HG03108 (cell line): ENCODE results near the gene MDFIC.
A peak's percentile ranks its signal among the peaks of the same experiment; 100 is the strongest.

Source experiments
- ATAC-seq: cut with Tn5 transposase; IDR thresholded peaks from one replicate; pipeline ENCODE4 v1.9.1; 2021; ENCODE audit warnings: moderate library complexity; ENCODE audit not compliant: unreplicated experiment

MDFIC gene

GRCh38 chr7:115032715-115033703 is 111.1 kb downstream of the MDFIC start:
- ATAC-seq = no peak

DNA sequence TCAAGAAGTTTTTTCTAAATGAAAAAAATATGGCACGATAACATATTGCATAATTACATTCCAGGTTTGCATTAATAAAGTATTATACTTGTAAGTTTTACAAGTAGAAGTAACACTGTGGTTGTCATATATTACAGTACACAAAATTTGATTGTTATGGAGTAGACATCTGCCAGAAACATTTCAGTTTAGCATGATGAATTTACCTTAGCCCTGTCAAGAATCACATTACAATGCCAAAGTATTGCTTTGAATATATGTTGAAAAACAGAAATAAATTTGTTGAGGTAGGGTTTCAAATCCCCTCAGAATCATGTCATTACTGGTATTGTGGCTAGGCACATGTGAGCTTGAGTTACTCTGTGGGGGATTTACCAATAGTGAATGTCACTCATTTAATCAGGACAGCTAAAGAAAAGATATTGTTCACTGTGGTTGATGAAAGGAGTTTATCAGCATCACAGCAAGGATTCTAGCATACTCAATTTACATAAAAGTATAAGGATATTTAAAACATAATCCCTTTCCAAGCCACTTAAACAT is 112.1 kb downstream of the MDFIC start:
- no peak for ATAC-seq

DNA sequence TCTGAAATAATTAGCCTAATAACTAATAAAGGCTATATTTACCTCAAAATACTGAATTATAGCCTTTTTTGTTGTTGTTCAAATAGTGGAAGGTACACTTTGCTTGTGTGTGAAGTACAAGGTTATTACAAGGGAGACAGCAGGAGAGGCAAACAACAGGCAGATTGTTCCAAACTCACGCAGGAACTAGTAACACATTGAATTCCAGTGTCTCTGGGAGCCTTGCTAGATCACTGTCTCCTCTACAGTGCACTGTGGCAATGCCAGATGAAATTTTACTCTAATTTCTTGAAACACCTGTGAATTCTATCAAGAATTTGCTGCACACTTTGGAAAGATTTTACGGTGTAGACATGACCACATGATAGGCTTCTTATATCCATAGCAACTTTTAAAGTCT is 112.6 kb downstream of the MDFIC start:
- no peak for ATAC-seq

GRCh38 chr7:115037128-115037802 is 115.4 kb downstream of the MDFIC start:
- no peak for ATAC-seq

- no peak for ATAC-seq
These were observed 116.3 kb downstream of the MDFIC start for GRCh38 chr7:115038158-115038557.

DNA sequence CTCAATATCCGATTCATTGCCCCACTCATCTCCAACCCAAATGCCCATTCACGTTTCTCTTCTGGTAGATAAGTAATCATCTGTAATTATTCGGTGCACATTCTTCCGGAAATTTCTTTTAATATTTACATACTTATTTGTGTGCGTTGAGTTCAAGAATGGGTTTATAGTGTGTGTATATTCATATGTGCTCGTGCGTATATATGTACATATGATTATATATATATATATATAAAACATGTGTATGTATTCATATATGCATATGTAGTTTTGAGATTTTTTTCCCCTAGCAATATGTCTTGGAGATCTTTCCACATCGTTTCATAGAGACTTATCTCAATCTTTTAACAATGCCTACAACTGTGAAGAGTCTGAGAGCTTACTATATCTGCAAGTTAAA is 118.2 kb downstream of the MDFIC start:
- no peak for ATAC-seq

- no peak for ATAC-seq
These were observed 118.6 kb downstream of the MDFIC start for GRCh38 chr7:115040495-115040894.

DNA sequence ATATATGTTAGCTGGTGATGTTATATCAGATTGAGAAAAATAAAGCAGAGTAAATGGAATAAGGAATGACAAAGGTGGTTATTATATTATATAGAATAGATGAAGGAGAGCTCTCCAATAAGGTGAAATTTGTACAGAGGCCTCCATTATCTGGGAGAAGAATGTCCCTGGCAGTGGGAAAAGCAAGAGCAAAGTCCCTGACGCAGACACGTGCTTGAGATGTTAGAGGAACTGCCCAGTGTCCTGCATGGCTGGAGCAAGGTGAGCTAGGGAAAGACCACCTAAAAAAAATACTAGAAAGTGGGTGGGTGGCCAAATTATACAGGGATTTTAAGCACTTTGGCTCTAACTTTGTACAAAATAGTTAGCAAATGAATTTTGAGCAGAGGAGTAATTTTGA is 120.7 kb downstream of the MDFIC start:
- no peak for ATAC-seq

- no peak for ATAC-seq
These were observed 121.7 kb downstream of the MDFIC start for GRCh38 chr7:115043605-115044004.

GRCh38 chr7:115044224-115044623 is 122.3 kb downstream of the MDFIC start:
- ATAC-seq = no peak

DNA sequence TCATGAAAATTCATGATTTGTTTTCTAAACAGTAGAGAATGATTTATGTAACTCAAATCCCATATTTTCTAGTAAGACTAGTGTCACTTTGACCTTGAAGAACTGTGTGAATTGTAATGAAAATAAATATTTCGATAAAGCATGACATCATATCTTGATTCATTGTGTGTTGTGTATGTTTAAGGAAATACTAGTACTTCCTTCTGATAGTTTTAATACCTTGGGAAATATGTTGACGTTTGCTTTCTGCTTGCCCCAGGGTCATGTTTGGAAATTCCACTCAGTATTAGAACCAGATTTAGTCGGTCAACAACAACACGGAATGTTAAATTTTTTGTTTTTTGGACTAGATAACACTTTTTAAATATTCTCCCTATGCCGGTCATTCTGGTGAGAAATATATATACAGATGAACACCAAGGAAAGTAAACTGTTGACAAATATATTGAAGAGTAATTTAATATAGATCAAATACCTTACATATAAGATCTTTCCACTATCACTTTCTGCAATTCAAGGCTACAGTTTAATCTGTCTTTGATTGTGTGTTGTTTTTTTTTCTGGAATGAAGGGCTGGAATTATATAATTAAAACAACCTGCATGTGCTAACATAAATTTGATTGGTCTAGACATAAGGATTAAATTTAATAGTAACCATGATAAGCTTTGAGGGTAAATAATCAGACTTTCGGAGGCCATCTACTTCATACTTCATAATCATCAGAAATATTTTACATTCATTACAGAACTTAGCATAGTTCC is 126.2 kb downstream of the MDFIC start:
- no peak for ATAC-seq

GRCh38 chr7:115052706-115053105 is 130.8 kb downstream of the MDFIC start:
- ATAC-seq = no peak

DNA sequence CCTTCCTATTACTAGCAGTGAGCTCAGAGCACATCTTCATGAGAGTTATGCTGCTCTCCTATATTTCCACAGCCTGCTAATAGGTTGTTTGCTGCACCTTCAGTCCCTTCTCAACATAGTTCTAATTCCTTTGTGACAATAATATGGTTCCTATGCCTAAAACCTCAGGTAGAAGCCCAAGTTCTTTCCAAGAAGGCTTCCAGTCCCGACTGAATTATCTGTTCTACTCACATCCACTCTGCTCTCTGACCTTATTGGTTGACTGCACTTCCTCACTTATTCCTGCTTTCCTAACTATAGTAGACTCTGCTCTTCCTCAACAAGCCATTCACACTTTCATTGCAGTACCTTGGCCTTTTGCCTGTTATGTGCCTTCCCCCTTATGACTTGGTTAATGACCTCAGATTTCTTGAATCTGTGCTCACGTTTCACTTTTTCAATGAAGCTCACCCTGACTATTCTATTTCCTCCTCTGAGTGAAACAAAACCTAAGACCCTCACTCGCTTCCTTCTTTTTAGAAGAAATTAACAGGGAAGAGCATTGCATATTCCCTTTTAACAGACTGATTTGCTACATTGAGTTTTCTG is 132.7 kb downstream of the MDFIC start:
- ATAC-seq = no peak

GRCh38 chr7:115056019-115056418 is 134.1 kb downstream of the MDFIC start:
- ATAC-seq = no peak

DNA sequence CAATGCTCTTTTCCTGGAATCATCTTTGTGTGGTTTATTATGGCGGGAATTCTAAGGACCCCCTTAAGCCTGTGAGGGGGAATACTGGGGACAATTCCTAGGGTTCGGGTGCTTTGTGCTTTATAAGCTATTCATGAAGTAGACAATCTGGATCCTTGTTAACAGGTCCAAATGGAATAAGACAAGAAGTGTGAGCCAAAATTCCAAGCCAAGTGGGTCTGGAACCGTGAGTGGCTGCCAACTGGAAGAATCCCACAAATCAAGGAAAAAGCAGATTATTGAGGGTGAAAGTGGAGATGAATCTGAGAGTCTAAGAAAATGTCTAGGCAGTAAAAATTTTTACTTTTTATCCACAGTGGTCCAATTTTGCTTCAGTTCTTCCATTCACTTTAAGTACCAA is 136.8 kb downstream of the MDFIC start:
- ATAC-seq = no peak

DNA sequence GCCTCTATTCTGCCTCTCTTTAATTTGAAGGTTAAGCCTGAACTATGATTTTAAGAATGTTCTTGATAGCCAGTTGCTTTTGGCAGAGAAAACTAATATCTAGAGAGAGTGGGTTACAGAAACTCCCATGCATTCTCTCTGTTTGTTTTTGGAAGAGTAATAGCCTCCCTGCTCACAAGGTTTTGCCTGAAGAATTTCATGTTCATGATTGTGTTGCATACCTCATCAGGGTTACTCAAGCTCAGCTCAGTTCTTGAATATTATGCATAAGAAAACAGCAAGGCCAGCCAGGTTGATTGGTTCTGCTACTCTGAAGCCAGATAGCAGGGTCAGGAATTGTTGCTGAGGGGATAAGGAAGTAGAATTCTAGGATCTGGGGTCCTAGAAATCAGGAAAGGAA is 137.4 kb downstream of the MDFIC start:
- no peak for ATAC-seq

DNA sequence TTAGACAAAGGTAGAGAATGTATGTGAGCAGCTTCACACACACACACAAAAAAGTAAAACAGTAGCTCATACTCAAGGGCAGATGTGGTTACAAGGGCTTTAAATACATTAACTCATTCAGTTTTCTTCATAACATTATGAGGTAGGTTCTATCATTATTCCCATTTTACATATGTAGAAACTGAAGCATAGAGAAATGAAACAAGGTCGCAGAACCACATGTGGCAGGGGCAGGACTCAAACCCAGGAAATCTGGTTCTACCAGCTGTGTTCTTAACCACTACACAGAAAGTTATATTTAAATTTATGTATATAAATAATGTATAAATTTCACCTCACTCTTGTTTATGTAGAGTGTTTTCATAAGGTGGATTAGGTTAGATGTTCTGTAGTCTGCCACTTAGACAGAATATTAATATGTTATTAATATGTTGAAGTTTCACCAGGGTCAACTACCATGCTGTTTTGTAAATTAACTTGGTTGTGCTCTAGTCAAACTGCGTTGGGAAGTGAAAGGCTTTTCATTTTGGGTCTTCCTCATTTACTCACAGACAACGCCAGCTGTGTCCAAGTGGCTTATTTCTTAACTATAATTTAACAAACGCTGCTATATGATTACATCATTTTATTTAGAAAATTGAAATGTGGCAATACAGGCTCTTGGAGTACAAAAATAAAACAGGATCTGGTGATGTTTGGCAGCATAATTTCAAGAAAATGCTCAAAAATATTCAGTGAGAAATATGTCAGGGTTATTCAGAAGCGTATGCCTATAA is 138.4 kb downstream of the MDFIC start:
- no peak for ATAC-seq

- ATAC-seq = peak; percentile 52
These were observed 144.2 kb downstream of the MDFIC start for GRCh38 chr7:115066050-115066449.

GRCh38 chr7:115066634-115067033 is 144.7 kb downstream of the MDFIC start:
- no peak for ATAC-seq

DNA sequence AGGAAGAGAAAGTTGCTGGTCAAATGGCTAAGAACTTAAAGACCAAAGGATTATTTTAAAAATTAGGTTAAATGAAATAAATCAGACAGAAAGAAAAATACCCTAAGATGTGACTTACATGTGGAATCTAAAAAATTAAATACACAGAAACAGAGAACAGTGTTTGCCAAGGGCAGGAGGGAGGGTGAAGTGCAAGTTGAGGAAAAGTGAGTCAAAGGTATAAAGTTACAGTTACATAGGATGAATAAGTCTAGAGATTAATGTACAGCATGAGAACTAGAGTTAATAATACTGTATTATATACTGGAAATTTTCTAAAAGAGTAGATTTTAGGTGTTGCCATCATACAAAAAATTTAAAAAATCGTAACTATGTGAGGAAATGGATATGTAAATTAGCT is 146.3 kb downstream of the MDFIC start:
- no peak for ATAC-seq
